Measurements from ENCODE around the gene TMEM184A.

TMEM184A gene

DNA sequence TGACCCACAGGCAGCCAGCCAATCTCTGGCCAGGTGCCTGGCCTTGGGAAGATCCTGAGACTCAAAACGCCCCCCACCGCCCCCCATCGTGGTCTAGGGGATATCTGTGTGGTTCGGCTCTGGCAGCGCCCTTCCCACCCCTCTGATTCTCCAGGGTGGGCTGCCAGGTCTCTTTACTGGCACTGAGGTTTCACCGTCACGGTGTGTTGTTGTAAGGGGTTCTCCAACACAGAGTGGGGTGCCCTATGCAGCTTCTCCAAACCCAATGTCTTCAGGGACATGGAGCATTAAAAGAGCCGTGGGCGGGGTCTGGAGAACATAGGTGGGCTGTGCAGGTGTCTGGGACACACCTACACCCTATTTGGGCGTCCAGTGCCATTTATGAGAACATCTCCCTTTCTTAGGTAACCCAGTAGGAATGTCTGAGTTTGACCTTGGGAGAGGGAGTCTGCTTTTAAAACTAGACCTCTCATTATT, 24.0 kb downstream of the TMEM184A start:
- Histone ChIP-seq H3K9me3 (ENCODE audit: control insufficient read depth in 2 of 2, low read length in 2 of 2) (no peaks in the 10 kb centered on the region), H3K9ac (ENCODE audit: low read length in 2 of 2) (peak overlapping the region; percentile 75 to 81), H3K4me3 (ENCODE audit: low read length in 2 of 2) (peak overlapping the region; percentile 79 to 83), H3K27me3 (ENCODE audit: control insufficient read depth in 1 of 2, insufficient read depth in 2 of 2, low read length in 2 of 2) (peaks cover 2% of the 10 kb centered on the region in 2 donors), H3K4me1 (ENCODE audit: control insufficient read depth, insufficient read depth, low read length) (peaks cover 46% of the 10 kb centered on the region), H3K27ac (ENCODE audit: low read length) (peak overlapping the region; percentile 96), H3K36me3 (ENCODE audit: control insufficient read depth in 2 of 2, insufficient read depth in 2 of 2, low read length in 2 of 2) (no peaks in the 10 kb centered on the region)

DNA sequence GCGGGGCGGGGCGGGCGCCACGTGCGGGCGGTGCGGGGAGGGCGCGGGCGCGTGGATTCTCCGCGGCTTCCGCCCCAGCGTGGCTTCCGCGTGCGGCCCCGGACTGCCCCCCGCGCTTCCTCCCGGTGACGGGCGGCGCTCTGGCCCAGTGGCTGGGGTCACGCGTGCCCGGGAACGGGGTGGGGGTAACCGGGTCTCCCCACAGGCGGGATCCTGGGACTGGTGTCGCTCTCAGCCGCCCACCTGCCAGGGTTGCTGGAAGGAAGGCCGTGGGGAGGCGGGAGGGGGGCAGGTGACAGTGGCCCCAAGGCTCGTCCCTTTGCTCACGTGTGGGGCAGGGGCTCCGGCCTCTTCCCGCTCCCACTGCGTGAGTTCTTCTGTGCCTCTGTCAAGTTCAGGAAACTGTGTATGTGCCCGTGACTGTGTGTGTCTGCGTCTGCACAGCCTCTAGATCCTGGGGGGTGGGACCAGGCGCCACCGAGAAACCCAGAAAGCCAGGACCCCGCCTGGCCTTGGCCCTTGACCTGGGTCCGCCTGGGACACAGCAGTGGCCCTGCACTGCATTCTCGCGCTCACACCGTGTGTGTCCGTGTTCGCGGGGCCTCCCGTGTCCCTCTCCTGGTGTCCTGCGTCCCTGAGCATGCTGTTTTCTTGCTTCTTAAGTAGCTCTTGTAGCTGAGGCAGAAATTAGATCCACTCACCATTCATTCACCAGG, 24.6 kb downstream of the TMEM184A start:
- Histone ChIP-seq H3K4me3 (ENCODE audit: low read length in 2 of 2) (peak overlapping the region; percentile 79 to 83), H3K9me3 (ENCODE audit: control insufficient read depth in 2 of 2, low read length in 2 of 2) (no peaks in the 10 kb centered on the region), H3K4me1 (ENCODE audit: control insufficient read depth, insufficient read depth, low read length) (peaks cover 40% of the 10 kb centered on the region), H3K27ac (ENCODE audit: low read length) (peak overlapping the region; percentile 96), H3K9ac (ENCODE audit: low read length in 2 of 2) (peak overlapping the region; percentile 75 to 81), H3K27me3 (ENCODE audit: control insufficient read depth in 1 of 2, insufficient read depth in 2 of 2, low read length in 2 of 2) (peaks cover 2% of the 10 kb centered on the region in 2 donors), H3K36me3 (ENCODE audit: control insufficient read depth in 2 of 2, insufficient read depth in 2 of 2, low read length in 2 of 2) (no peaks in the 10 kb centered on the region)

- Histone ChIP-seq H3K4me1 (ENCODE audit: control insufficient read depth, insufficient read depth, low read length) (peaks cover 36% of the 10 kb centered on the region), H3K4me3 (ENCODE audit: low read length in 2 of 2) (peak overlapping the region; percentile 79 to 83), H3K27me3 (ENCODE audit: control insufficient read depth in 1 of 2, insufficient read depth in 2 of 2, low read length in 2 of 2) (peaks cover 2% of the 10 kb centered on the region in 2 donors), H3K9ac (ENCODE audit: low read length in 2 of 2) (peak overlapping the region in 1 of 2 donors; percentile 75), H3K9me3 (ENCODE audit: control insufficient read depth in 2 of 2, low read length in 2 of 2) (no peaks in the 10 kb centered on the region), H3K36me3 (ENCODE audit: control insufficient read depth in 2 of 2, insufficient read depth in 2 of 2, low read length in 2 of 2) (no peaks in the 10 kb centered on the region), H3K27ac (ENCODE audit: low read length) (no peak overlapping the region)
These were observed 25.1 kb downstream of the TMEM184A start for GRCh38 chr7:1530946-1531262.

DNA sequence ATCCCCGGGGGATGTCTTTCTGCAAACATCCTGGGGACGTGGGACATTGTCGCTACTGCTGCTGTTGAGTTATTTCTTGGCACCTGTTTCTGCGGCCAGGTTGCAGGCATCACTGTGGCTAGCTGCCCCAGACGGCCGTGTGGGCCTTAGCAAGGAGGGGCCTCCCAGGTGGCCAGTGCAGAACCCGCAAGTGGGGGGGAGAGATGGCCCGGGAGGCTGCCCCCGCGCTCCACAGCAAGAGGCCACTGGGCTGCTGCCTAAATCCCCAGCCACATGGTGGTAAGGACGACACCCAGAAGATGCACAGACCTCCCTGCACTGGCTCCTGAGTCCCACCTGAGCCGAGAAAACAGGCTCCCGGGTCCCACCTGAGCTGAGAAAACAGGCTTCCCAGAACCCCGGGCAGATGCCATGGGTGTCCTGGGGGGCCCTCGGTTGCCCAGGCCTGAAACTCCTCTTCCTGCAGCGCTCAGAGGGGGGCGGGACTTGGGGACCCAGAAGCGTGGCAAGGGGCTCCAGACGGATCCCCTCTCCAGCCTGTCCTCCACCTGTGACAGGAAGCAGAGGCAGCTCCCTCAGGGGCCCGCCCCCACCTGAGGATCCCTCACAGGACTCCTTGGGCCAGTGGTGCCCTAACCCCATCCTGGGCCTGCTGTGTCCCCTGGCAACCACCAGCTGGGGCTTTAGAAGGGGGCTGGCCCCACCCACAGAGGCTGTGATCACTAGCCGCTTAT, 26.5 kb downstream of the TMEM184A start:
- Histone ChIP-seq H3K9ac (ENCODE audit: low read length in 2 of 2) (no peak overlapping the region), H3K27me3 (ENCODE audit: control insufficient read depth in 1 of 2, insufficient read depth in 2 of 2, low read length in 2 of 2) (peaks cover 2 to 4% of the 10 kb centered on the region in 2 donors), H3K4me1 (ENCODE audit: control insufficient read depth, insufficient read depth, low read length) (peaks cover 36% of the 10 kb centered on the region), H3K36me3 (ENCODE audit: control insufficient read depth in 2 of 2, insufficient read depth in 2 of 2, low read length in 2 of 2) (no peaks in the 10 kb centered on the region), H3K27ac (ENCODE audit: low read length) (no peak overlapping the region), H3K9me3 (ENCODE audit: control insufficient read depth in 2 of 2, low read length in 2 of 2) (no peaks in the 10 kb centered on the region), H3K4me3 (ENCODE audit: low read length in 2 of 2) (peak overlapping the region in 1 of 2 donors; percentile 67)

DNA sequence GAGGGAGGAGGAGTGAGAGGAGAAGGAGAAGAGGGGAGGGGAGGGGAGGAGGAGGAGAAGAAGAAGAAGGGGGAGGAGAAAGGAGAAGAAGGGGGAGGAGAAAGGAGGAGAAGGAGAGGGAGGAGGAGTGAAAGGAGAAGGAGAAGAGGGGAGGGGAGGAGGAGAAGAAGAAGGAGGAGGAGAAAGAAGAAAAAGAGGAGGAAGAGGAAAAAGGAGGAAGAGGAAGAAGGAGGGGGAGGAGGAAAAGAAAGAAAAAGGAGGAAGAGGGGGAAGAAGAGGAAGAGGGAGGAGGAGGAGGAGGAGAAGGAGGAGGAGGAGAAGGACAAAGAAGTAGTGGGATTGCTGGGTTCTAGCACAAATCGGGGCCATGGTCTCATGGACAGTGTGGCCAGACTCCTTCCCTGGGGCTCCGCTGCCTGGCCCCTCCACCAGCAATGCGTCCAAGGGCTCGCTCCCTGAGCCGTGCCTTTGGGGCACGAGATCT, 29.7 kb downstream of the TMEM184A start:
- no peak overlapping the region for H3K27ac ChIP-seq (ENCODE audit: low read length)
- H3K9ac ChIP-seq (ENCODE audit: low read length in 2 of 2): no peak overlapping the region
- H3K36me3 ChIP-seq (ENCODE audit: control insufficient read depth in 2 of 2, insufficient read depth in 2 of 2, low read length in 2 of 2): no peaks in the 10 kb centered on the region
- no peaks in the 10 kb centered on the region for H3K9me3 ChIP-seq (ENCODE audit: control insufficient read depth in 2 of 2, low read length in 2 of 2)
- H3K4me3 ChIP-seq (ENCODE audit: low read length in 2 of 2): no peak overlapping the region
- H3K27me3 ChIP-seq (ENCODE audit: control insufficient read depth in 1 of 2, insufficient read depth in 2 of 2, low read length in 2 of 2): peaks cover 9 to 10% of the 10 kb centered on the region in 2 donors
- H3K4me1 ChIP-seq (ENCODE audit: control insufficient read depth, insufficient read depth, low read length): peaks cover 7% of the 10 kb centered on the region

DNA sequence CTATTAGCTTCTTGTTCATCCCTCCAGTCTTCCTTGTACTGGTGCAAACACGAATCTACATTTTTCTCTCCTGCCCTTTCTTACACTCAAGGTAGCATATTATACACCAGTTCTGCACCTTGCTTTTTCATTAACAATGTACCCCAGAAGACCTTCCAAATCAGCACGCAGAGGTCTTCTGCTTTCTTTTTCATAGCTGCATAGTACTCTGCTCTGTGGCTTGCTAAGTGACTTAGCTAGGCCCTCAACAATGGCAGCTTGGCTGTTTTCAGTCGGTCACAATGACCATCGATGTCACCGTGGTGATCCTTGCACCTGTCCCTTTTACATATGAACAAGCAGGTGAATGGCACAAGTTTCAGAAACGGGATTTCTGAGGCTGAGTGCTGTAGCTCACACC, 30.6 kb downstream of the TMEM184A start:
- no peak overlapping the region for H3K9ac ChIP-seq (ENCODE audit: low read length in 2 of 2)
- no peaks in the 10 kb centered on the region for H3K36me3 ChIP-seq (ENCODE audit: control insufficient read depth in 2 of 2, insufficient read depth in 2 of 2, low read length in 2 of 2)
- H3K4me3 ChIP-seq (ENCODE audit: low read length in 2 of 2): no peak overlapping the region
- H3K27ac ChIP-seq (ENCODE audit: low read length): no peak overlapping the region
- H3K4me1 ChIP-seq (ENCODE audit: control insufficient read depth, insufficient read depth, low read length): peaks cover 6% of the 10 kb centered on the region
- H3K9me3 ChIP-seq (ENCODE audit: control insufficient read depth in 2 of 2, low read length in 2 of 2): no peaks in the 10 kb centered on the region
- peaks cover 9 to 10% of the 10 kb centered on the region in 2 donors for H3K27me3 ChIP-seq (ENCODE audit: control insufficient read depth in 1 of 2, insufficient read depth in 2 of 2, low read length in 2 of 2)

DNA sequence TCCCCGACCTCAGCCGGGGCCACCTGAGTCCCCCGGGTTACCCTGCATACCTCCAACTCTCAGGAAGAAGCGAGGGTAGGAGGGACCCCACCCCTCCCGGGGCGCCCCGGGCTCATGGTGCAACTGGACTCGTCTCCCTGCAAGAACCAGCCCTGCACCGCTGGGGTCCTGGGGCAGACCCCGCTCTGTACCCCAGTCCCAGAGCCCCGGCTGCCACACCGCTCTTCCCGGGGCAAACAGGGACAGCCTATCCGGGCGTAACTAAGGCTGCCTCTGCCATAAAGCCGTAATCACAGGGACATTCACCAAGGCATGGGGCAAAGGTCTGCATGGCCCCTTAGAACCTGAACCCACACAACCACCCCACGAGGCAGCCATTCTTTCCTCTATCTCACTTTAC, 32.2 kb downstream of the TMEM184A start:
- Histone ChIP-seq H3K27ac (ENCODE audit: low read length) (no peak overlapping the region), H3K9ac (ENCODE audit: low read length in 2 of 2) (no peak overlapping the region), H3K27me3 (ENCODE audit: control insufficient read depth in 1 of 2, insufficient read depth in 2 of 2, low read length in 2 of 2) (peaks cover 7 to 10% of the 10 kb centered on the region in 2 donors), H3K4me3 (ENCODE audit: low read length in 2 of 2) (no peak overlapping the region), H3K4me1 (ENCODE audit: control insufficient read depth, insufficient read depth, low read length) (no peaks in the 10 kb centered on the region), H3K36me3 (ENCODE audit: control insufficient read depth in 2 of 2, insufficient read depth in 2 of 2, low read length in 2 of 2) (no peaks in the 10 kb centered on the region), H3K9me3 (ENCODE audit: control insufficient read depth in 2 of 2, low read length in 2 of 2) (peaks cover 0 to 3% of the 10 kb centered on the region in 2 donors)

DNA sequence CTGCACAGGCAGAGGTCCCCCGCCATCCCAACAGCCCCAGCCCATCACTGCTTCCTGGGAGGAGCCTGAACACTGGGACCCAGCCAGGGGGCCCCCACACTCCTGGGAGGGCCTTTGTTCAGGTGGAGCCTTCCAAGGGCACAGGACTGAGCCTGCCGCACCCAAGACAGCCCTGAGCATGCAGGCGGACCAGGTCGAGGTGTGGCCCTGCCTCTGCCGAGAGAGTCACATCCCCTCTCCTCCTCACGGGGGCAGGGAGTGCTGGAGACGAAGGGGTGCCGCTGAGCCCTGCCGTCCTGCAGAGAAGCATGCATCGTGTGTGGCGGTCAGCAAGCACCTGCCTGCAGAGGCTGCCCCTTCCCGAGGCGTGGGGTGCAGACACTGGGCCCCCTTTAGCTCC, 32.8 kb downstream of the TMEM184A start:
- H3K27me3 ChIP-seq (ENCODE audit: control insufficient read depth in 1 of 2, insufficient read depth in 2 of 2, low read length in 2 of 2): peaks cover 7 to 10% of the 10 kb centered on the region in 2 donors
- H3K27ac ChIP-seq (ENCODE audit: low read length): no peak overlapping the region

DNA sequence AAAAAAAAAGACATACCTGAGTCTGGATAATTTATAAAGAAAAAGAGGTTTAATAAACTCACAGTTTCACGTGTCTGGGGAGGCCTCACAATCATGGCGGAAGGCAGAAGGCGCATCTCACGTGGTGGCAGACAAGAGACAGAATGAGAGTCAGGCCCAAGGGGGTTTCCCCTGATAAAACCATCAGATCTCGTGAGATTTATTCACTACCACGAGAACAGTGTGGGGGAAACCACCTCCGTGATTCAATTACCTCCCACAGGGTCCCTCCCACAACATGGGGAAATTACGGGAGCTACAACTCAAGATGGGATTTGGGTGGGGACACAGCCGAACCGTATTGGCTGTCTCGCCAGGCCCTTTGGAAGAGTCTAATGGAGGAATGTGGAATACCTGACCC, 34.5 kb downstream of the TMEM184A start:
- H3K27ac ChIP-seq (ENCODE audit: low read length): no peak overlapping the region
- H3K36me3 ChIP-seq (ENCODE audit: control insufficient read depth in 2 of 2, insufficient read depth in 2 of 2, low read length in 2 of 2): no peaks in the 10 kb centered on the region
- peaks cover 0 to 6% of the 10 kb centered on the region in 2 donors for H3K9me3 ChIP-seq (ENCODE audit: control insufficient read depth in 2 of 2, low read length in 2 of 2)
- H3K4me3 ChIP-seq (ENCODE audit: low read length in 2 of 2): no peak overlapping the region
- peaks cover 7 to 8% of the 10 kb centered on the region in 2 donors for H3K27me3 ChIP-seq (ENCODE audit: control insufficient read depth in 1 of 2, insufficient read depth in 2 of 2, low read length in 2 of 2)
- H3K9ac ChIP-seq (ENCODE audit: low read length in 2 of 2): no peak overlapping the region
- no peaks in the 10 kb centered on the region for H3K4me1 ChIP-seq (ENCODE audit: control insufficient read depth, insufficient read depth, low read length)

More for the DNA sequence above, 32.8 kb downstream of the TMEM184A start:
- Histone ChIP-seq H3K4me1 (ENCODE audit: control insufficient read depth, insufficient read depth, low read length) (no peaks in the 10 kb centered on the region), H3K9ac (ENCODE audit: low read length in 2 of 2) (no peak overlapping the region), H3K36me3 (ENCODE audit: control insufficient read depth in 2 of 2, insufficient read depth in 2 of 2, low read length in 2 of 2) (no peaks in the 10 kb centered on the region), H3K4me3 (ENCODE audit: low read length in 2 of 2) (no peak overlapping the region), H3K9me3 (ENCODE audit: control insufficient read depth in 2 of 2, low read length in 2 of 2) (peaks cover 0 to 6% of the 10 kb centered on the region in 2 donors)

GRCh38 chr7:1520539-1521234, 35.3 kb downstream of the TMEM184A start:
- Histone ChIP-seq H3K27ac (ENCODE audit: low read length) (no peak overlapping the region), H3K36me3 (ENCODE audit: control insufficient read depth in 2 of 2, insufficient read depth in 2 of 2, low read length in 2 of 2) (no peaks in the 10 kb centered on the region), H3K4me1 (ENCODE audit: control insufficient read depth, insufficient read depth, low read length) (no peaks in the 10 kb centered on the region), H3K9me3 (ENCODE audit: control insufficient read depth in 2 of 2, low read length in 2 of 2) (peaks cover 0 to 6% of the 10 kb centered on the region in 2 donors), H3K4me3 (ENCODE audit: low read length in 2 of 2) (no peak overlapping the region), H3K9ac (ENCODE audit: low read length in 2 of 2) (no peak overlapping the region), H3K27me3 (ENCODE audit: control insufficient read depth in 1 of 2, insufficient read depth in 2 of 2, low read length in 2 of 2) (peaks cover 7 to 8% of the 10 kb centered on the region in 2 donors)

Data from stomach smooth muscle (tissue), 2 donors.